Measurements from ENCODE around the gene CDH4. TPM values are rescaled to one million over a fixed set of nuclear protein-coding genes. Genes with fewer than 3 reads are reported as not detected.

The CDH4 gene
- total and polyA plus RNA-seq, 2 donors (not counting 1 experiment from before 2014, with no cell fraction given) = not detected

DNA sequence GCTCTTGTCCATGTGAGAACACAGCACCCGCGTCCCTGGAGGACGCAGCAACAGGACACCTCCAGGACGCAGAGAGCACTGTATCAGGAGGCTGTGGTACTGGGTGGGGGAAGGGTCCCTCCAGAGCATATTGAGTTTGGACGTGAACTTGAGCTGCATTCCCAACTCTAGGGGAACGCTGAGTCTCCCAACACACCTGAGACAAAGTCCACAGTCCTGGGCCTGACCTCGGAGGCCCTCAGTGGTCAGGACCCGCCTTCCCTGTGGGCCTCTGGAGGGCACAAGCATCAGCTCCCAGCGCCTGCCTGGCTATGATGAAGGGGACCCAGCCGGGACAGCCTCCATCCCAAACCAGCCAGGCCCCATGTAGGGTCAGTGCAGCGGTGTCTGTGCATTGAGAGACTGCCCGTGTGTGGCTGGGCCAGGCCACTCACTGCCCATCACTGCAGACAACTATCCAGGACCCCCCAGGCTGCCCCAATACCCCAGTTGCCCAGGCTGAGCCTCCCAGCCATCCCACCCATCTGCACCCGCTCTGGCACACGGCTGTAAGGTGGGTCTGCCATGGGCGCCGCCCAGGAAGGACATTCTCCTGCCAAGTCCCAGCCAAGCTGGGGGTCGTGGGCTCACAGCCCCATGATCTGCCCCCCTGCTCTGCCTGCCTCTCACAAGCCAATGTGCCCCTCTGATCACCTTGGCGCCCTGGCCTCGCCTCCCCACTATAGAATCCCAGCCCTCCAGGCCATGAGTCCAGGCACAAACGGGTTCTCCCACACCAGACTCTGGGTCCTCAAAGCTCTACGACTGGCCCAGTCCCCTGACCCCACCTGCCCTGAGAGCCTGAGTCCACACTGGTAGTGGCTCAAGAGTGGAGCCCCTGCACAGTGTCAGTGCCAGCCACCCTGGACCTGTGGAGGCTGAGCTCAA lies 697.9 kb downstream of the CDH4 start:
- Mint-ChIP-seq H3K27me3 (peaks cover 11% of the 10 kb centered on the region), H3K4me3 (no peak overlapping the region), H3K27ac (no peak overlapping the region), H3K9me3 (ENCODE audit: insufficient read depth) (no peaks in the 10 kb centered on the region), H3K4me1 (no peaks in the 10 kb centered on the region)
- POLR2A ChIA-PET = no interaction called here
- Histone ChIP-seq H3K79me2 (ENCODE audit: control insufficient read depth, insufficient read depth, low read length) (no peaks in the 10 kb centered on the region), H3K36me3 (replicated peaks in 1 of 2; ENCODE audit: control extremely low read depth in 1 of 2, control insufficient read depth in 1 of 2, extremely low read depth in 1 of 2, insufficient read depth in 2 of 2, low read length in 1 of 2) (no peaks in the 10 kb centered on the region), H3K4me2 (replicated peaks; ENCODE audit: low read depth, low read length, poor library complexity, severe bottlenecking) (no peak overlapping the region), H3K27me3 (replicated peaks in 1 of 4; ENCODE audit: control extremely low read depth in 1 of 4, control insufficient read depth in 3 of 4, insufficient read depth in 4 of 4, low read length in 3 of 4) (peaks cover 0 to 15% (median 0%) of the 10 kb centered on the region in 4 experiments), H3K4me1 (ENCODE audit: control insufficient read depth in 2 of 2, insufficient read depth in 2 of 2, low read length in 2 of 2) (no peaks in the 10 kb centered on the region), H3K27ac (ENCODE audit: low read length in 2 of 2) (no peak overlapping the region), H3K4me3 (ENCODE audit: control extremely low read depth in 1 of 5, extremely low read depth in 1 of 5, insufficient read depth in 1 of 5, low read depth in 2 of 5, low read length in 4 of 5) (no peak overlapping the region), H2AFZ (ENCODE audit: insufficient read depth, low read depth, low read length, poor library complexity, severe bottlenecking) (no peak overlapping the region), H3K9ac (ENCODE audit: low read length) (no peak overlapping the region), H3K9me3 (ENCODE audit: control extremely low read depth in 1 of 3, control insufficient read depth in 2 of 3, insufficient read depth in 1 of 3, low read length in 2 of 3) (peaks cover 0 to 3% (median 0%) of the 10 kb centered on the region in 3 donors), H4K20me1 (ENCODE audit: control insufficient read depth, insufficient read depth, low read length, poor library complexity, severe bottlenecking) (no peaks in the 10 kb centered on the region)
- ATAC-seq (ENCODE audit: low read depth) = no peak
- no peak for DNase-seq
- no peak for TF ChIP-seq EZH2 (IDR thresholded peaks at IDR 0.05; ENCODE audit: borderline replicate concordance, insufficient read depth, low read depth, low read length, poor library complexity, severe bottlenecking)
- TF ChIP-seq, protein P1, sequence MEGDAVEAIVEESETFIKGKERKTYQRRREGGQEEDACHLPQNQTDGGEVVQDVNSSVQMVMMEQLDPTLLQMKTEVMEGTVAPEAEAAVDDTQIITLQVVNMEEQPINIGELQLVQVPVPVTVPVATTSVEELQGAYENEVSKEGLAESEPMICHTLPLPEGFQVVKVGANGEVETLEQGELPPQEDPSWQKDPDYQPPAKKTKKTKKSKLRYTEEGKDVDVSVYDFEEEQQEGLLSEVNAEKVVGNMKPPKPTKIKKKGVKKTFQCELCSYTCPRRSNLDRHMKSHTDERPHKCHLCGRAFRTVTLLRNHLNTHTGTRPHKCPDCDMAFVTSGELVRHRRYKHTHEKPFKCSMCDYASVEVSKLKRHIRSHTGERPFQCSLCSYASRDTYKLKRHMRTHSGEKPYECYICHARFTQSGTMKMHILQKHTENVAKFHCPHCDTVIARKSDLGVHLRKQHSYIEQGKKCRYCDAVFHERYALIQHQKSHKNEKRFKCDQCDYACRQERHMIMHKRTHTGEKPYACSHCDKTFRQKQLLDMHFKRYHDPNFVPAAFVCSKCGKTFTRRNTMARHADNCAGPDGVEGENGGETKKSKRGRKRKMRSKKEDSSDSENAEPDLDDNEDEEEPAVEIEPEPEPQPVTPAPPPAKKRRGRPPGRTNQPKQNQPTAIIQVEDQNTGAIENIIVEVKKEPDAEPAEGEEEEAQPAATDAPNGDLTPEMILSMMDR (IDR thresholded peaks at IDR 0.05) = no peak
- CTCF ChIA-PET = no interaction called here
- 85% methylated on average over 21 of the region's 21 CpGs for WGBS (ENCODE audit: insufficient coverage)
- intact Hi-C loops (cut with micrococcal nuclease) = no loop called here

DNA sequence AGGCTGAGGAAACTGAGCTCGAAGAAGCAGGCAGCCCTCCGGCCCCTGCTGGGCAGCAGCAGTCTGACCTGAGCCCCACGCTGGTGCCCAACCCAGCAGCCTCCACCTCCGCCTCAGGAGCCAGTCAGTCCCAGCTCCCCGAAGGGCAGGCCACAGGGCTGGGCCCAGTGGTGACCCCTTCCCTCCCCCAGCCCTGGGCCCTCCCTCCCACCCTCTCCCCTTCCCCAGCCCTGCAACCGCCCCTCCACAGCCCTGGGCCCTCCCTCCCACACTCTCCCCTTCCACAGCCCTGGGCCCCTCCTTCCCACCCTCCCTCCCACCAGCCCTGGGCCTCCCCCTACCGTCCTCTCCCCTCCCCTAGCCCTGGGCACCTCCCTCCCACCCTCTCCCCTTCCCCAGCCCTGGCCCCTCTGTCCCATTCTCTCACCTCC lies 698.6 kb downstream of the CDH4 start:
- H3K4me1 Mint-ChIP-seq = no peaks in the 10 kb centered on the region
- peaks cover 12% of the 10 kb centered on the region for H3K27me3 Mint-ChIP-seq
- H3K27ac Mint-ChIP-seq = no peak overlapping the region
- CTCF ChIA-PET = no interaction called here
- Histone ChIP-seq H3K4me2 (replicated peaks; ENCODE audit: low read depth, low read length, poor library complexity, severe bottlenecking) (no peak overlapping the region), H3K79me2 (ENCODE audit: control insufficient read depth, insufficient read depth, low read length) (no peaks in the 10 kb centered on the region), H3K9me3 (ENCODE audit: control extremely low read depth in 1 of 3, control insufficient read depth in 2 of 3, insufficient read depth in 1 of 3, low read length in 2 of 3) (peaks cover 0 to 3% (median 0%) of the 10 kb centered on the region in 3 donors), H3K27me3 (replicated peaks in 1 of 4; ENCODE audit: control extremely low read depth in 1 of 4, control insufficient read depth in 3 of 4, insufficient read depth in 4 of 4, low read length in 3 of 4) (peaks cover 0 to 15% (median 0%) of the 10 kb centered on the region in 4 experiments), H3K9ac (ENCODE audit: low read length) (no peak overlapping the region), H4K20me1 (ENCODE audit: control insufficient read depth, insufficient read depth, low read length, poor library complexity, severe bottlenecking) (no peaks in the 10 kb centered on the region), H3K4me1 (ENCODE audit: control insufficient read depth in 2 of 2, insufficient read depth in 2 of 2, low read length in 2 of 2) (no peaks in the 10 kb centered on the region), H2AFZ (ENCODE audit: insufficient read depth, low read depth, low read length, poor library complexity, severe bottlenecking) (no peak overlapping the region), H3K36me3 (replicated peaks in 1 of 2; ENCODE audit: control extremely low read depth in 1 of 2, control insufficient read depth in 1 of 2, extremely low read depth in 1 of 2, insufficient read depth in 2 of 2, low read length in 1 of 2) (no peaks in the 10 kb centered on the region), H3K27ac (ENCODE audit: low read length in 2 of 2) (no peak overlapping the region), H3K4me3 (ENCODE audit: control extremely low read depth in 1 of 5, extremely low read depth in 1 of 5, insufficient read depth in 1 of 5, low read depth in 2 of 5, low read length in 4 of 5) (no peak overlapping the region)
- no peaks in the 10 kb centered on the region for H3K9me3 Mint-ChIP-seq (ENCODE audit: insufficient read depth)
- no peak for DNase-seq
- intact Hi-C loops (cut with micrococcal nuclease) = no loop called here
- ATAC-seq (ENCODE audit: low read depth) = no peak
- 63% methylated on average over 5 of the region's 7 CpGs for WGBS (ENCODE audit: insufficient coverage)
- no peak overlapping the region for H3K4me3 Mint-ChIP-seq
- no peak for TF ChIP-seq EZH2 (IDR thresholded peaks at IDR 0.05; ENCODE audit: borderline replicate concordance, insufficient read depth, low read depth, low read length, poor library complexity, severe bottlenecking)
- TF ChIP-seq, protein P1 (IDR thresholded peaks at IDR 0.05) = no peak
- POLR2A ChIA-PET = no interaction called here

Measured in B cell (primary cell).